K562 (cell line): ENCODE measurements around the gene IFRD1.

Experiments used
- RBM14 ChIP-seq: fragments of 200-400 bp; formaldehyde crosslinking; IDR thresholded peaks from 2 replicates; pipeline ENCODE4 v1.6.1; 2018; ENCODE audit warnings: low read depth, mild to moderate bottlenecking, low read length, moderate library complexity, borderline replicate concordance; ENCODE audit not compliant: insufficient read depth
- SIX5 ChIP-seq, 2 experiments: IDR thresholded peaks; 2 replicates each; pipeline ENCODE4 v1.6.1; 2011; ENCODE audit warnings: low read length in 2 of 2, borderline replicate concordance in 1 of 2, low read depth in 1 of 2, mild to moderate bottlenecking in 1 of 2, moderate library complexity in 1 of 2; ENCODE audit not compliant: insufficient read depth in 1 of 2
- TOE1 ChIP-seq, 2 experiments: fragments of 450-650 bp in 1 of 2; sonication (generic) in 1 of 2; formaldehyde crosslinking in 1 of 2; IDR thresholded peaks; 2 replicates each; pipeline versions ENCODE4 v1.7.1 to v1.8.0; 2016 to 2022; ENCODE audit warnings: borderline replicate concordance in 2 of 2, mild to moderate bottlenecking in 2 of 2, antibody characterized with exemption in 1 of 2, inconsistent platforms in 1 of 2, low read depth in 1 of 2, missing genetic modification reagents in 1 of 2, moderate library complexity in 1 of 2
- U2AF1 ChIP-seq: fragments of 200-400 bp; formaldehyde crosslinking; optimal IDR thresholded peaks from 2 replicates; pipeline ENCODE3; 2017; ENCODE audit warnings: mild to moderate bottlenecking, low read depth, low read length, moderate library complexity
- TF ChIP-seq, protein P1 (sequence below), 3 experiments: IDR thresholded peaks in 2 of 3; conservative IDR thresholded peaks in 1 of 3; 2 replicates each; pipeline ENCODE4 v1.5.1; 2011 to 2012; ENCODE audit warnings: low read length in 3 of 3, mild to moderate bottlenecking in 3 of 3, control low read depth in 2 of 3, improper control_type of control experiment in 1 of 3, inconsistent platforms in 1 of 3, low read depth in 1 of 3, mixed read lengths in 1 of 3, moderate library complexity in 1 of 3; ENCODE audit not compliant: insufficient read depth in 2 of 3

GRCh38 chr7:112510743-112511110, 60.5 kb downstream of the IFRD1 start:
- TF ChIP-seq TOE1 (IDR thresholded peaks at IDR 0.05; ENCODE audit: borderline replicate concordance), result no peak
- TF ChIP-seq TOE1 (CRISPR knock-in tag; IDR thresholded peaks at IDR 0.05; ENCODE audit: borderline replicate concordance, low read depth), result no peak
- TF ChIP-seq, protein P1, sequence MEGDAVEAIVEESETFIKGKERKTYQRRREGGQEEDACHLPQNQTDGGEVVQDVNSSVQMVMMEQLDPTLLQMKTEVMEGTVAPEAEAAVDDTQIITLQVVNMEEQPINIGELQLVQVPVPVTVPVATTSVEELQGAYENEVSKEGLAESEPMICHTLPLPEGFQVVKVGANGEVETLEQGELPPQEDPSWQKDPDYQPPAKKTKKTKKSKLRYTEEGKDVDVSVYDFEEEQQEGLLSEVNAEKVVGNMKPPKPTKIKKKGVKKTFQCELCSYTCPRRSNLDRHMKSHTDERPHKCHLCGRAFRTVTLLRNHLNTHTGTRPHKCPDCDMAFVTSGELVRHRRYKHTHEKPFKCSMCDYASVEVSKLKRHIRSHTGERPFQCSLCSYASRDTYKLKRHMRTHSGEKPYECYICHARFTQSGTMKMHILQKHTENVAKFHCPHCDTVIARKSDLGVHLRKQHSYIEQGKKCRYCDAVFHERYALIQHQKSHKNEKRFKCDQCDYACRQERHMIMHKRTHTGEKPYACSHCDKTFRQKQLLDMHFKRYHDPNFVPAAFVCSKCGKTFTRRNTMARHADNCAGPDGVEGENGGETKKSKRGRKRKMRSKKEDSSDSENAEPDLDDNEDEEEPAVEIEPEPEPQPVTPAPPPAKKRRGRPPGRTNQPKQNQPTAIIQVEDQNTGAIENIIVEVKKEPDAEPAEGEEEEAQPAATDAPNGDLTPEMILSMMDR (IDR thresholded peaks at IDR 0.05 in 2 of 3, conservative IDR thresholded peaks at IDR 0.05 in 1 of 3; ENCODE audit: insufficient read depth in 2 of 3, low read depth in 1 of 3, low read length in 3 of 3), result no peak
- TF ChIP-seq SIX5 (IDR thresholded peaks at IDR 0.05; ENCODE audit: borderline replicate concordance in 1 of 2, insufficient read depth in 1 of 2, low read depth in 1 of 2, low read length in 2 of 2), result no peak
- TF ChIP-seq U2AF1, result no peak
- TF ChIP-seq RBM14, result no peak
